Colonic mucosa (tissue), 4 donors: ENCODE measurements around the gene KRTAP10-6. TPM values are rescaled to one million over a fixed set of nuclear protein-coding genes. Genes with fewer than 3 reads are reported as not detected.

Experiments used
- DNase-seq: peaks from one replicate; pipeline ENCODE4 v3.0.0-alpha.2; 2020
- H3K27ac ChIP-seq: fragments of 200-600 bp; one replicate; pipeline ENCODE4 v1.8.0; 2021
- H3K27me3 ChIP-seq: fragments of 200-600 bp; one replicate; pipeline ENCODE4 v1.8.0; 2021
- H3K36me3 ChIP-seq: fragments of 200-600 bp; one replicate; pipeline ENCODE4 v1.8.0; 2021
- H3K4me1 ChIP-seq: fragments of 200-600 bp; one replicate; pipeline ENCODE4 v1.8.0; 2021; ENCODE audit warnings: mild to moderate bottlenecking
- H3K4me3 ChIP-seq: fragments of 200-600 bp; one replicate; pipeline ENCODE4 v1.8.0; 2021
- H3K9ac ChIP-seq, 2 donors: one replicate each; pipeline ENCODE4 v1.7.0; 2013; ENCODE audit warnings: control low read depth in 2 of 2, low read depth in 2 of 2, low read length in 2 of 2
- H3K9me3 ChIP-seq: fragments of 200-600 bp; one replicate; pipeline ENCODE4 v1.8.0; 2021
- intact Hi-C: fragments of 100-400 bp; cut with DNase I; formaldehyde crosslinking; loops from one replicate; pipeline ENCODE4 v1.14.1; 2022
- total RNA-seq, 2 donors: library from RNA; stranded (reverse); fragmentation: NEBNext Ultra II Directional in 1 of 2; extraction: Animal tissue kit (Norgen Biotek cat#: 25700) in 1 of 2; gene quantifications; one replicate each; pipeline ENCODE4 v1.2.1, GENCODE V29; 2021
- TF ChIP-seq, protein P1 (sequence below): fragments of 200-600 bp; IDR thresholded peaks from one replicate; pipeline ENCODE4 v1.8.0; 2022; ENCODE audit warnings: antibody characterized with exemption, mild to moderate bottlenecking
- donor health status: healthy.
- donor health status: DM: no; HTN: no; CAD: no.
- donor health status: DM: no; HTN: no; CAD: no.

The KRTAP10-6 gene
- total RNA-seq, 2 donors from 2014 or later: not detected

DNA sequence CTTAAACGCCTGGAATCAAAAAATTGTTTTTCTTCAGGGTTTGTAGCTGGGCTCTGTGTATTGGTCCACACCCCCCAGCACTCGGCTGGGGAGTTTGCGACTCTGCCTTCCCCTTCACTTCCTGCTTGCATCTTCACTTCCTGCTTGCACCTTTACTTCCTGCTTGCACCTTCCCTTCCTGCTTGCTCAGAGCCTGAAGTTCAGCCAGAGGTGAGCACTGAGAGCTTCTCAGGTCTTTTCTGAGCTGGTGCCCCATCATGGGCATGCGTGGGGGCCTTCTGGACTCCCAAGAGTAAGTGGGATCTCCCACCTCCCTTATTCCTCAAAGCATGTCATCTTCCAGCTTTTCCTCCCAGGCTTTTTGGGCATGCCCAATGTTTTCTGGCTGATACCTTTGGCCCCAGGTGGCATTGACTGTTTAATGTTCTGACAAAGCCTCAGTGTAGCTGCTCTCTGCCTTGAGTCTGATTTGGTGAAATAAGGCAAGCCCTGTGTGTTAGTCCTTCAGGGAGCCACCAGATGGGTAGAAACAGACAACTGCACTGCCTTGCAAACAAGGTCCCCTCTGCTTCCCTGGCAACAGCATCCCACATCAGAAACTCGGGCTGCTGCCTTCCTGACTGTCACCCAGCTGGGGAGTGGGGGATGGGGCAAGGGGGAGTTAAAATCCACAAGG is 44.5 kb downstream of the KRTAP10-6 start:
- H3K27me3 ChIP-seq: no peaks in the 10 kb centered on the region
- H3K4me1 ChIP-seq: no peaks in the 10 kb centered on the region
- intact Hi-C loops: no loop called here
- no peak for DNase-seq
- no peaks in the 10 kb centered on the region for H3K36me3 ChIP-seq
- no peak overlapping the region for H3K9ac ChIP-seq
- no peaks in the 10 kb centered on the region for H3K9me3 ChIP-seq
- TF ChIP-seq, protein P1, sequence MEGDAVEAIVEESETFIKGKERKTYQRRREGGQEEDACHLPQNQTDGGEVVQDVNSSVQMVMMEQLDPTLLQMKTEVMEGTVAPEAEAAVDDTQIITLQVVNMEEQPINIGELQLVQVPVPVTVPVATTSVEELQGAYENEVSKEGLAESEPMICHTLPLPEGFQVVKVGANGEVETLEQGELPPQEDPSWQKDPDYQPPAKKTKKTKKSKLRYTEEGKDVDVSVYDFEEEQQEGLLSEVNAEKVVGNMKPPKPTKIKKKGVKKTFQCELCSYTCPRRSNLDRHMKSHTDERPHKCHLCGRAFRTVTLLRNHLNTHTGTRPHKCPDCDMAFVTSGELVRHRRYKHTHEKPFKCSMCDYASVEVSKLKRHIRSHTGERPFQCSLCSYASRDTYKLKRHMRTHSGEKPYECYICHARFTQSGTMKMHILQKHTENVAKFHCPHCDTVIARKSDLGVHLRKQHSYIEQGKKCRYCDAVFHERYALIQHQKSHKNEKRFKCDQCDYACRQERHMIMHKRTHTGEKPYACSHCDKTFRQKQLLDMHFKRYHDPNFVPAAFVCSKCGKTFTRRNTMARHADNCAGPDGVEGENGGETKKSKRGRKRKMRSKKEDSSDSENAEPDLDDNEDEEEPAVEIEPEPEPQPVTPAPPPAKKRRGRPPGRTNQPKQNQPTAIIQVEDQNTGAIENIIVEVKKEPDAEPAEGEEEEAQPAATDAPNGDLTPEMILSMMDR: no peak
- no peak overlapping the region for H3K27ac ChIP-seq
- H3K4me3 ChIP-seq: no peak overlapping the region

DNA sequence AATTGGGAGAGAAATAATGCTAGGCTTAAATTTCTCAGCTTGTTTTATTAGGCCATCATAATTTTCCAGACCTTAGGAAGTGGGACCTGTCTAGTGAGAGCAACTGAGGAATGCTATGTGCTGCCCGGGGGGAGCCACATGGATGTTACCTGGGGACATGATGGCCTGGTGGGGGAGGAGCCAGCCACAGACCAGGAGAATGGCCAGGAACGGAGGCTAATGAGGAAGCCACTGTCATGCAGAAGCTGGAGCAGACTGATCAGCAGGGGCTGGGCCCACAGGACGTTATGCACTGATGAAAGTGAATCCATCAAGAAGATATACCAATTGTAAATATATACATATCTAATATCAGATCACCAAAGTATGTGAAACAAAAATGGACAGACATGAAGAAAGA is 47.7 kb downstream of the KRTAP10-6 start:
- Histone ChIP-seq H3K27me3 (no peaks in the 10 kb centered on the region), H3K4me3 (no peak overlapping the region), H3K36me3 (no peaks in the 10 kb centered on the region), H3K27ac (no peak overlapping the region), H3K4me1 (no peaks in the 10 kb centered on the region), H3K9ac (no peak overlapping the region), H3K9me3 (no peaks in the 10 kb centered on the region)
- DNase-seq: no peak
- intact Hi-C loops: no loop called here
- TF ChIP-seq, protein P1: no peak

DNA sequence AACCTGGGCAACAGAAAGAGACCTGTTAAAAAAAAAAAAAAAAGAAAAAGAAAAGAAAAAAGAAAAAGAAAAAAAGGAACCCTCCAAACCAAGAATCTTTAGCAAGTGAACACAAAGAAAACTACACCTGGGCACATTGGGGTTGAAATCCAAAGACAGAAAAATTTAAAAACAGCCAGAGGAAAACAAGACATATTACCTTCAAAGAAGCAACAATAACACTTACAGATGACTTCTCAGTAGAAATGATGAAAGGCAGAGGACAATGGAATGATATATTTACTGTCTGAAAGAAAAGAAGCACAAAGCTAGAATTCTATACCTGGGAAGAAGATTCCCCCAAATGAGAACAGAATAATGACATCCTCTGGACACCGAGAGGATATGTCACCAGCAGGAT is 49.6 kb downstream of the KRTAP10-6 start:
- no peaks in the 10 kb centered on the region for H3K4me1 ChIP-seq
- no peaks in the 10 kb centered on the region for H3K9me3 ChIP-seq
- H3K27me3 ChIP-seq: no peaks in the 10 kb centered on the region
- intact Hi-C loops: no loop called here
- DNase-seq: no peak
- no peaks in the 10 kb centered on the region for H3K36me3 ChIP-seq
- no peak overlapping the region for H3K4me3 ChIP-seq
- TF ChIP-seq, protein P1: no peak
- no peak overlapping the region for H3K27ac ChIP-seq
- no peak overlapping the region for H3K9ac ChIP-seq

Other genes with a start within 250 kb of the KRTAP10-6 start
- 1 to 10 TPM; 2.6 to 4.2 TPM for gene TRPM2, start 238.9 kb downstream of the KRTAP10-6 start, total RNA-seq
- gene LRRC3, start 137.0 kb downstream of the KRTAP10-6 start, total RNA-seq: 1 to 10 TPM; 2.0 to 2.7 TPM
- gene KRTAP10-1, start 52.3 kb downstream of the KRTAP10-6 start, total RNA-seq: not detected
- not detected for gene KRTAP10-2, start 41.0 kb downstream of the KRTAP10-6 start, total RNA-seq
- not detected for gene KRTAP10-3, start 33.7 kb downstream of the KRTAP10-6 start, total RNA-seq
- gene KRTAP10-4, start 18.8 kb downstream of the KRTAP10-6 start, total RNA-seq: not detected
- not detected for gene KRTAP10-5, start 11.9 kb downstream of the KRTAP10-6 start, total RNA-seq
- gene KRTAP10-7, start 8.1 kb upstream of the KRTAP10-6 start, total RNA-seq: not detected
- gene KRTAP10-8, start 19.6 kb upstream of the KRTAP10-6 start, total RNA-seq: not detected
- gene KRTAP10-9, start 34.6 kb upstream of the KRTAP10-6 start, total RNA-seq: not detected
- gene KRTAP10-10, start 44.9 kb upstream of the KRTAP10-6 start, total RNA-seq: not detected
- not detected for gene KRTAP10-11, start 53.9 kb upstream of the KRTAP10-6 start, total RNA-seq
- not detected for gene KRTAP12-4, start 62.2 kb upstream of the KRTAP10-6 start, total RNA-seq
- not detected for gene KRTAP12-3, start 65.4 kb upstream of the KRTAP10-6 start, total RNA-seq
- gene KRTAP12-2, start 74.4 kb upstream of the KRTAP10-6 start, total RNA-seq: not detected
- not detected for gene KRTAP12-1, start 89.7 kb upstream of the KRTAP10-6 start, total RNA-seq
- not detected for gene KRTAP10-12, start 104.7 kb upstream of the KRTAP10-6 start, total RNA-seq
- gene TSPEAR, start 119.1 kb upstream of the KRTAP10-6 start, total RNA-seq: not detected
- 10 to 100 TPM; 50.3 to 76.1 TPM for gene UBE2G2, start 209.3 kb upstream of the KRTAP10-6 start, total RNA-seq
- gene SUMO3, start 225.6 kb upstream of the KRTAP10-6 start, total RNA-seq: 10 to 100 TPM; 81.3 to 82.8 TPM